GM12874 (cell line): ENCODE measurements around the gene CLDN18.

Experiments used
- TF ChIP-seq, protein P1 (sequence below): IDR thresholded peaks from 2 replicates; pipeline ENCODE4 v1.5.1; 2011; ENCODE audit warnings: low read depth, mild to moderate bottlenecking, control low read depth, low read length, moderate library complexity; ENCODE audit not compliant: insufficient read depth

The CLDN18 gene

GRCh38 chr3:138007898-138008297 lies 2.1 kb upstream of the CLDN18 start:
- TF ChIP-seq, protein P1, sequence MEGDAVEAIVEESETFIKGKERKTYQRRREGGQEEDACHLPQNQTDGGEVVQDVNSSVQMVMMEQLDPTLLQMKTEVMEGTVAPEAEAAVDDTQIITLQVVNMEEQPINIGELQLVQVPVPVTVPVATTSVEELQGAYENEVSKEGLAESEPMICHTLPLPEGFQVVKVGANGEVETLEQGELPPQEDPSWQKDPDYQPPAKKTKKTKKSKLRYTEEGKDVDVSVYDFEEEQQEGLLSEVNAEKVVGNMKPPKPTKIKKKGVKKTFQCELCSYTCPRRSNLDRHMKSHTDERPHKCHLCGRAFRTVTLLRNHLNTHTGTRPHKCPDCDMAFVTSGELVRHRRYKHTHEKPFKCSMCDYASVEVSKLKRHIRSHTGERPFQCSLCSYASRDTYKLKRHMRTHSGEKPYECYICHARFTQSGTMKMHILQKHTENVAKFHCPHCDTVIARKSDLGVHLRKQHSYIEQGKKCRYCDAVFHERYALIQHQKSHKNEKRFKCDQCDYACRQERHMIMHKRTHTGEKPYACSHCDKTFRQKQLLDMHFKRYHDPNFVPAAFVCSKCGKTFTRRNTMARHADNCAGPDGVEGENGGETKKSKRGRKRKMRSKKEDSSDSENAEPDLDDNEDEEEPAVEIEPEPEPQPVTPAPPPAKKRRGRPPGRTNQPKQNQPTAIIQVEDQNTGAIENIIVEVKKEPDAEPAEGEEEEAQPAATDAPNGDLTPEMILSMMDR: no peak

GRCh38 chr3:138010273-138010590 lies 267 bp downstream of the CLDN18 start:
- TF ChIP-seq, protein P1: no peak

DNA sequence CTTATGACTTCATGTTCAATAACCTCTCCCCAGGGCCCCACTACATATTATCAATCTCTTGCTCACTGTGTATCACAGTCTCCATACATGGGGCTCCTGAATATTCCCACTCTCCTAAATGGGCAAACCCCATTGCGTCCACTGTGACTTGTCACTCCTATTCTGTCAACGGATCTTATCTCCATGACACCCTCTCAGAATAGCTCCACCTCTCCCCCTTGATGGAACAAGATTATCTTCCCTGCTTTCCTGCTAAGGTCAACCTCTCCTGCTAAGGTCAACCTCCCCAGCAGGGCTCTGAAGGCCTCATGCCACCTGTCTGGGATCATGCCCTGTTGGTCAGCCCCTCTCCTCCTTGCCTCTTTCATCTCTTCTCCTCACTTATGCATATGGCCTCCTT lies 1.8 kb downstream of the CLDN18 start:
- TF ChIP-seq, protein P1: no peak

DNA sequence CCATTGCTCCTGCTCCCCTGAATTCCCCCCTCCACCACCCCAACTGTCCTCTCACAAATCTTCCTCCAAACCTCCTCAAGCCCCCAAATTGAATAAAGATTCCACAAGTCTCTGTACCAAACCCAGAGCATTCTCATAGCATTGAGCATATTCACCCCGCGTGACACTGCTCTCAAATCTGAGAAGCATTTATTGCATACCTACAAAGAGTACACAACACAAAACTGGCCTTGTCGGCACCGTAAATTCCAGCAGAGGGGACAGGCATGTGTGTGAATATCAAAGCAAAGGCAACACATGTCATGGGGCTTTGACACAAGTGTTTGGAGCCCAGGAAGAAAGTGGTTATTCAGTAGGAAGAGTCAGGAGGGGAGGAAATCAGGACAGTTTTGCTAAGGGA lies 2.6 kb downstream of the CLDN18 start:
- TF ChIP-seq, protein P1: no peak

GRCh38 chr3:138016065-138016464 lies 6.1 kb downstream of the CLDN18 start:
- TF ChIP-seq, protein P1: no peak

DNA sequence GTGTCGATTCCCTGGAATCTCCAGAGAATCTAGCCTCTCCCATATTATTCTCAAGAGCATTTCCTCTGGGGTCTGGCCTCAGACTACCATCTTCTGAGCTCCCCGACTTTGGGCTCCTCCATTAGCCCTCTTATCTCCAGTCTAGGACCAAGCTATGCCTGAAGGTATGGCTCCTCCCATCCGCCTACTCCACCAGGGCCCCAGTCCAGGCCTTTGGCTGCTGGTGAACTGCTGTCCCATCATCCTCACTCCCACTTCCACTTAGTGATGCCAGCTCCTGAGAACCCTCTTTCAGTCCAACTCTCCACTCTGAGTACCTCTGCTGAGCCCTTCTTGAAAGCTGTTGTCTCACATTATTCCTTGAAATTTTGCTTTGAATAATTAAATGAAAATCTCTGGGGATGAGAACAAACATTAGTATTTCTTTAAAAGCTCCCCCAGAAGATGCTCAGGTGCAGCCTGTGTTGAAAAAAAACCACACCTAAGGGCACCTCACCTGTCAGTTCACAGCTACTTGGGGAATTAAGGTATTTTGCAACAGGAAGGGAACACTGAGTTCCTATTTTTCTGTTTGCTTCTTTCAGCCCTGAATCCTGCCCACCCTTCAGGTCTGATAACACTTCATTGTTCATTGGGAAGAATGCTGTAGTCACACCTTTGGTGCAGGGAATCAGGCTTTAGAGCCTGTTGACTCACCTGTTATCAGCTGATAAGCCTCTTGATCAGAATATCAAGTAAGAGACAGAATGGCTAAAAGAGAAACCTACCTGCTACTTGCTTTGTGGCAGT lies 9.5 kb downstream of the CLDN18 start:
- TF ChIP-seq, protein P1: no peak

GRCh38 chr3:138023754-138024153 lies 13.8 kb downstream of the CLDN18 start:
- TF ChIP-seq, protein P1: no peak

- TF ChIP-seq, protein P1: no peak
These were observed 15.6 kb downstream of the CLDN18 start for GRCh38 chr3:138025553-138025952.
